Kasumi-1 (cell line): ENCODE results near the gene RASA4.
"Not testable (repeated sequence)": the region's sequence is repeated elsewhere in the genome, so short reads cannot be mapped to it uniquely, and the experiment has no call there.

ENCODE experiments used
- DNase-seq, 2 experiments: peaks; one replicate each; lab custom pipeline; 2025; lab: John Stamatoyannopoulos, UW

The RASA4 gene

GRCh38 chr7:102616507-102617125 is at the start of gene RASA4:
RASA4 (minus strand) TSS chr7:102616756; CDS start chr7:102616689, 67 bp downstream.
- DNase-seq = not testable (repeated sequence)

DNA sequence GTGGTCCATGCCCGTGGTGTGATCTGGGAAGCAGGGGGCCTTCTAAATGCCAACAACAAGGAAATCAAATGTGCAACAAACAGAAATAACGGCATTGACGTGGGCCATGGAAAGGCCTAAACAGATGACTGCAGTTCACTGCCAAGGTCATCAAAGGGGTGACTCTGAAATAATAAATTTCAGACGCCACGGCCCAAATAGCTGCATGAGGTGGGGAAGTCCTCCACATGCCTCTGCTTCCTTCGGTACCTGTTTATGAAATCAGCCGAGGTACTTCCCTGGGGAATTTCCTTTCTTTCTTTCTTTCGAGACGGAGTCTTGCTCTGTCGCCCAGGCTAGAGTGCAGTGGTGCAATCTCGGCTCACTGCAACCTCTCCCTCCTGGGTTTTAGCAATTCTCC is 48.2 kb upstream of the RASA4 start:
- DNase-seq = not testable (repeated sequence)

GRCh38 chr7:102649924-102650323 is 33.4 kb upstream of the RASA4 start, which contains the start of gene SPDYE2B:
SPDYE2B (plus strand) TSS chr7:102650319; CDS start chr7:102652349, 2,030 bp downstream.
- not testable (repeated sequence) for DNase-seq

- not testable (repeated sequence) for DNase-seq
These were observed 31.3 kb upstream of the RASA4 start for GRCh38 chr7:102647813-102648212.

GRCh38 chr7:102643404-102643803 is 26.8 kb upstream of the RASA4 start:
- not testable (repeated sequence) for DNase-seq

GRCh38 chr7:102642691-102643090 is 26.1 kb upstream of the RASA4 start, which contains the start of gene UPK3BL1:
UPK3BL1 (minus strand) TSS chr7:102642791; CDS start chr7:102642741, 50 bp downstream.
- not testable (repeated sequence) for DNase-seq

DNA sequence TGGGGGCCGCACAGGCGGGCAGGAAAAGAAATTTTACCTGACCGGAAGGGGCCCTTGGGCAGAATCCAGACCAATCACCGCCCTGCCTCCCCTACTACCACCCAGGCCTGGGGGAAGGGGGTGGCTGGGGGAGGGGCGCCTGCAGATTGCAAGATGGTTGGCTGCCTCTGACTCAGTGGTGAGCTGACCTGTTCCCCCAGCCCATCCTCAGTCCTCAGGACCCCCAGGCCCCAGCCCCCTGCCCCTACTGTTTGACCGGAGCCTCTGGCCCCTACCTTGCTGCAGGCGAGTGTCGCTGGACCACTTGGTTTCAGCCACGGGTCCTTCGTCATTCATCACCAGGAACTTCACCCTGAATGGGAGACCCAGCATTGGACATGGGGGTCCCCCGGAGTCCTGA is 22.3 kb upstream of the RASA4 start:
- DNase-seq = not testable (repeated sequence)

DNA sequence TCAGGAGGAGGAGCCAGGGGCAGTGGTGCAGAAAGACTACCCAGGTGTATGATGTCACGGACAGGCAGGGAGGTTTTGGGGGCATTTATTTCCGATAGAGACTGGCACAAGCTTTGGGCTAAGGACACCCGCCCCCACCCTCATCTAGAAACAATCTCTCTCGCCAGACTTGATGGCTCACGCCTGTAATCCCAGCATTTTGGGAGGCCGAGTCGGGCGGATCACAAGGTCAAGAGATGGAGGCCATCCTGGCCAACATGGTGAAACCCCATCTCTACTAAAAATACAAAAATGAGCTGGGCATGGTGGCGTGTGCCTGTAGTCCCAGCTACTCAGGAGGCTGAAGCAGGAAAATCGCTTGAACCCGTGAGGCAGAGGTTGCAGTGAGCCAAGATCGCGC is 20.4 kb upstream of the RASA4 start:
- not testable (repeated sequence) for DNase-seq

- not testable (repeated sequence) for DNase-seq
These were observed 18.8 kb upstream of the RASA4 start for GRCh38 chr7:102635354-102635753.

DNA sequence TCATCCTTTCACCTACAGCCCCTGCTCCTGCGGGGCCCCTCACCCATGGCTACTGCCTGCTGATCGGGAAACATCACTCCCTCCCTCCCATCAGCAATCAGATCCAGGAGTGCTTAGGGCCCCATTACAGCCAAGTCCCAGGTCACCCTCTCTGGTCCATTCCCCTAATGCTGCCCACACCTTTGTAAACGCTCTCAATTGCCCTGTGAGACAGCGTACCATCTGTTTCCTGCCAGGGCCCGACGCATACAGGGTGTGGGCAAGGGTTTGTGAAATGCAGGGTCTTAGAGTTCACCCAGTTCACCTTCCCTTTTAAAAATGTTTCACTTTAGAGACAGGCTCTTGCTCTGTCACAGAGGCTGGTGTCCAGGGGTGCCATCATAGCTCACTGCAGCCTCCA is 17.7 kb upstream of the RASA4 start:
- DNase-seq = not testable (repeated sequence)

- DNase-seq = not testable (repeated sequence)
These were observed 14.1 kb upstream of the RASA4 start for GRCh38 chr7:102630622-102631021.

DNA sequence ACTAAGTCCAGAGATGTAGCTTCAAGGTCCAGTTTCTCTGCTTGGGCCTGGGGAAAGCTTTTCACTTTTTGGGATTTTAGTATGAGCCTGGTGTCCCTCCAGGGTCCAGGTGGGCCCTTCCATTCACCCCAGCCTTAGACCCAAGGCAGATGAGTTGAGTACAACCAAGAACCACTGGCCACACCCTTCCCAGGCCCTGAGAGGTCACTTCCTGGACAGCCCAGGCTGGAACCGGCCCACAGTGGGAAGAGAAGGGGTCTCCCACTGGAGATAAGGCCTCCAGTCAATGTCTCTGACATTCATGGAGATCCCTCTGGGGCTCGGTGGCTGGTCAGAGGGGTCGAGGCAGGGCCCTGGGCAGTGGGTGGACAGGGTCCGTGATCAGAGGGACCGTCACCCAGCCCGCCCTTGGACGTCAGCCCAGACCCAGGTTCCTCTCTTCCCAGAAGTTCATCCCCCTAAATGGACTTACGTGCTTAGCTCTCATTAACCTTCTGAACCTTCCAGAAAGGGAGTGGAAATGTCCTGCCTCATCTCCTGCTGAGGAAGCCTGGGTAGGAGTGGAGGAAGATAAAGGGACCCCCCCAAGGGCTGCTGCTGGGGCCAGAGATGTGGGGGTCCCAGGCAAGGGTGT is 10.8 kb upstream of the RASA4 start:
- DNase-seq = not testable (repeated sequence)

- not testable (repeated sequence) for DNase-seq
These were observed 1.6 kb upstream of the RASA4 start for GRCh38 chr7:102618122-102618521.

- DNase-seq = not testable (repeated sequence)
These were observed 626 bp downstream of the RASA4 start for GRCh38 chr7:102615930-102616329.

DNA sequence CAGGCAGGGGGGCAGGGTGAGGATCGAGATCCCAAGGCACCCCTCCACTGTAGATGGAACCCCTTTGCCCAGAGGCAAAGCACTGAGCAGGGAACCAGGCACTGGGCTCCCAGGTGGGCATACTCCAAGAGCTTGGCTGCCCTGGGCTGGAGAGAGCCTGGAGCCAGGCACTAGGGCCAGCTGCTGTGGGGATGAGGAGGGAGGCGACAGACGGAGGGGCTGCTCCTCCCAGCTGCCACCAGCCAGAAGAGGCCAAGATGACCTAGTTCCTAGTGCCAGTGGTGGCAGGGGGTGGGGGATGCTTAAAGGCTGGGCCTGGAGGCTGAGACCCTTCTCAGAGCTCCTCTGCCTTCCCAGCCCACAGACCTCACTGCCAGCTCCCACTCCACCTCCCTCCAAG is 1.7 kb downstream of the RASA4 start:
- DNase-seq = not testable (repeated sequence)

DNA sequence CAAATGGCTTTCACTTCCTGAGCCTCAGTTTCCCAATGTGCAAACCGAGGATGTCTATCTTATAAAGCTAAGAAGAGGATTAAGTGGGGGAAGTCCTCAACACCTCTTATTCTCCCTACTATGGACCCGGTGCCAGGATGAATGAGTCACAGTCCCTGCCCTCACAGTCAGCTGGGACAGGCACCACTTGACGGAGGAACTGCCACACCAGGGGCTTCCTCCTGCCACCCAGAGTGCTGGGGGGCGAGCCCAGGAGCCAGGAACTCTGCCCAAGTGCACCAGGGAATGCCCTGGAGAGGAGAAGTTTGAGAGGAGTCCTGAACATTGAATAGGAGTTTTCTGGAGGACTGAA is 2.2 kb downstream of the RASA4 start:
- not testable (repeated sequence) for DNase-seq

- DNase-seq = not testable (repeated sequence)
These were observed 2.8 kb downstream of the RASA4 start for GRCh38 chr7:102613575-102614345.

DNA sequence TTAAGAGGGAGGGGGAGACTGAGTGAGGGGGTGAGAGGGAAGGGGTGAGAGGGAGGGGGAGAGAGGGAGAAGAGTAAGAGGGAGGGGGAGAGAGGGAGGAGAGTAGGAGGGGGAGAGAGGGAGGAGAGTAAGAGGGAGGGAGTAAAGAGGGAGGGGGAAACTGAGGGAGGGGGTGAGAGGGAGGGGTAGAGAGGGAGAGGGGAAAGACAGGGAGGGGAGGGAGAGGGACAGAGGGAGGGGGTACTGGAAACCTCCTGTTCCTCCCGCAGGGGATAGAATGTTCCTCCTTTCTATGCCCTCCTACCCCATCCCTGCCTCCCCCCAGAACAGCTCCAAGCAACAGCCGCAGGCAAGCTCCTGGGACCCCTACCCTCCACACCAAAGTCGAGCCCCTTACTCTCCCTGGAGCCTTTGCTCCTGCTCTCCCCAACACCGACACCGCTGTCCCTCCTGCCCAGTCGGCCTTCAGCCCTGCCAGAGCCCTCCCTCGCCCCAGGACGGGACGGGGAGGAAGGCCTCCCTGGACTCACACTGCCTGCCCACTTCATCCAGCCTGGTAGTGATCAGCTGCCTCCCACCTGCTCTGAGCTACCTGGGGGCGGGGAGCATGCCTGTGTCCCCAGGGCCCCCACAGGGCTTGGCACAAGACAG is 4.8 kb downstream of the RASA4 start:
- DNase-seq = not testable (repeated sequence)

DNA sequence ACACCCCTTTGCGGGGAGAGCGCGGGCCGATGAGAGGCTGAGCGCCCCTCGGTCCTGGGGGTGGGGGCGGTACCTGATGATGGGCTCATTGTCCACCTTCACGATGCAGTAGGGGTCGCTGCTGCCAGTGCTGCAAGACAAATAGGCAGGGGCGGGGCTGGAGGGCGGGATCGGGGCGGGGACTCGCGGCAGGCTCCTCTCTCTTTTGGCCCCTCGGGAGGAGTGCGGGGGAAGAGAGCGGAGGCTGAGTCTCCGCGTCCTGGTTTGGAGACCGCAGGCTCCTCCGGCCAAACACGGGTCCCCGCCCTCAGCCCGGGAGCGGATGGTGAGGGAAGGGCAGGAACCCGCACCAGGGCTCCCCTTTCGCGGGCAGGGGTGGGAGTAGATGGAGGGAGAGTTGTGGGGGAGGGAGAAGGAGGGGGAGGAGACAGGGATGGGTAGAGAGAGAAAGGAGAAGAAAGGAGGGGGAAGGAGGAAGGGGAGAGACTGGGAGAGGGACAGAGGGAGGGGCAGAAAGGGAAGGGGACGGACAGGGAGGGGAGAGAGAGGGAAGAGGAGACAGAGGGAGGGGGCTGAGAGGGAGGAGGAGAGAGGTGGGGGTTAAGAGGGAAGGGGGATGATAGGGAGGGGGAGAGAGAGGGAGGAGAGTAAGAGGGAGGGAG is 5.4 kb downstream of the RASA4 start:
- not testable (repeated sequence) for DNase-seq

- DNase-seq = not testable (repeated sequence)
These were observed 6.1 kb downstream of the RASA4 start for GRCh38 chr7:102610441-102610840.

DNA sequence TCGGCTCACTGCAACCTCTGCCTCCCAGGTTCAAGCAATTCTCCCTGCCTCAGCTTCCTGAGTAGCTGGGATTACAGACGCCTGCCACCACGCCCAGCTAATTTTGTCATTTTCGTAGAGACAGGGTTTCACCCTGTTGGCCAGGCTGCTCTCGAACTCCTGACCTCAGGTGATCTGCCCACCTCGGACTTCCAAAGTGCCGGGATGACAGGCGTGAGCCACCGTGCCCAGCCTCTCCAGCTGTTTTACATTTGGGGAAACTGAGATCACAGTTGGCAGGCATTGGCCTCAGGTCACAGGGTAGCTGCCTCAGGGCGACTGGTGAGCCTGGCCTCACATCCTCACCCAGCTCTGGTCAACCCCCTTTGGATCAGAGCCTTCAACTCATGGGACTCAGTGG is 6.8 kb downstream of the RASA4 start:
- DNase-seq = not testable (repeated sequence)

DNA sequence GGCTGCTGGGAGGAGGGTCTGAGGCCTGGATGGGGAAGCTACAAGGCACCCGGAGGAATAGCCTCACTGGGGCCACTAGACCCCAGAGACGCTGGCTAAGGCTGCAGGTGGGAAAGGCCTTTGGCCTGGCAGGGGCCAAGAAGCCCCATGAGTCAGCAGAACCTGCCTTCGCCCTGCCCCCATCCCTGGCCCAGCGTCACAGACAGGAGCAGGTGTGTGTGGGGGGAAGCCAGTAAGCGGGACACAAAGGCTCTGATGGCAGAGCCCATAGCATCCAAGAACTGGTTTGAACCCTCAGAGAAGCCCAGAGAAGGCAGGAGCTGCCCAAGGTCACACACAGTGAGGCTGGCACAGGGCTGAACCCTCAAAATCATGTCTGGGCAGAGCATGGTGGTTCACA is 9.7 kb downstream of the RASA4 start:
- DNase-seq = not testable (repeated sequence)
